HepG2 (cell line): ENCODE data around the gene NFE2L2. TPM values are rescaled to one million over a fixed set of nuclear protein-coding genes. Genes with fewer than 3 reads are reported as not detected.
A peak's percentile ranks its signal among the peaks of the same experiment; 100 is the strongest.

Source experiments
- ATF7-NPFF ChIP-seq: sonication (generic); formaldehyde crosslinking; IDR thresholded peaks from 2 replicates; pipeline ENCODE4 v1.8.1; 2023; ENCODE audit warnings: mild to moderate bottlenecking, low read depth, missing genetic modification reagents, moderate library complexity
- FOXA3 ChIP-seq: IDR thresholded peaks from 2 replicates; pipeline ENCODE4 v1.6.1; 2016; ENCODE audit warnings: missing genetic modification reagents, missing compliant biosample characterization
- HDAC6 ChIP-seq: fragments of 200-600 bp; sonication (generic); IDR thresholded peaks from 2 replicates; pipeline ENCODE4 v1.7.0; 2017; ENCODE audit warnings: mild to moderate bottlenecking, antibody characterized with exemption, low read length, low read depth
- PCBP2 ChIP-seq: fragments of 200-400 bp; formaldehyde crosslinking; optimal IDR thresholded peaks from 2 replicates; pipeline ENCODE3; 2018; ENCODE audit warnings: low read length, low read depth; ENCODE audit not compliant: poor library complexity, severe bottlenecking
- THYN1 ChIP-seq: sonication (generic); formaldehyde crosslinking; IDR thresholded peaks from 2 replicates; pipeline ENCODE4 v1.8.1; 2023; ENCODE audit warnings: low read depth, mild to moderate bottlenecking, moderate library complexity, missing genetic modification reagents, borderline replicate concordance
- XRCC5 ChIP-seq: fragments of 200-400 bp; formaldehyde crosslinking; optimal IDR thresholded peaks from 2 replicates; pipeline ENCODE3; 2017; ENCODE audit warnings: mild to moderate bottlenecking, low read length
- ZBTB34 ChIP-seq: sonication (generic); formaldehyde crosslinking; IDR thresholded peaks from 2 replicates; pipeline ENCODE4 v1.8.0; 2022; ENCODE audit warnings: mild to moderate bottlenecking, missing genetic modification reagents
- ZBTB44 ChIP-seq: sonication (generic); formaldehyde crosslinking; IDR thresholded peaks from 2 replicates; pipeline ENCODE4 v1.4.0; 2020; ENCODE audit warnings: missing genetic modification reagents
- ZFP82 ChIP-seq: sonication (generic); formaldehyde crosslinking; IDR thresholded peaks from 2 replicates; pipeline ENCODE4 v1.5.1; 2020; ENCODE audit warnings: mild to moderate bottlenecking, missing genetic modification reagents, borderline replicate concordance
- ZNF143 ChIP-seq: sonication (generic); formaldehyde crosslinking; IDR thresholded peaks from 2 replicates; pipeline ENCODE4 v1.4.0; 2020; ENCODE audit warnings: missing genetic modification reagents
- ZNF282 ChIP-seq: fragments of 450-650 bp; IDR thresholded peaks from 2 replicates; pipeline ENCODE4 v1.6.1; 2018; ENCODE audit not compliant: partially characterized antibody
- ZNF343 ChIP-seq: sonication (generic); formaldehyde crosslinking; IDR thresholded peaks from 2 replicates; pipeline ENCODE4 v1.4.0; 2020; ENCODE audit warnings: mild to moderate bottlenecking, missing genetic modification reagents
- ZNF432 ChIP-seq: sonication (generic); formaldehyde crosslinking; IDR thresholded peaks from 2 replicates; pipeline ENCODE4 v1.5.0; 2020; ENCODE audit warnings: missing genetic modification reagents, mild to moderate bottlenecking, borderline replicate concordance
- polyA plus RNA-seq, 8 experiments: library from polyadenylated mRNA; depleted of rRNA in 3 of 8; stranded (reverse) in 7 of 8; unstranded in 1 of 8; fragments of >200 nt; fragmentation: Illumina TruSeq in 4 of 8; extraction: Trizol in 4 of 8; gene quantifications; 2 replicates each; pipeline versions ENCODE4 v1.2.1 to v1.2.3, GENCODE V29; 2011 to 2016; ENCODE audit warnings: low read depth in 4 of 8, missing spikeins in 1 of 8, mixed read lengths in 1 of 8; ENCODE audit not compliant: insufficient read depth in 1 of 8
- total RNA-seq, 5 experiments: library from RNA; depleted of rRNA; stranded (reverse); fragments of >200 nt; fragmentation: Illumina TruSeq; extraction: Trizol; gene quantifications; 2 replicates each; pipeline ENCODE4 v1.2.3, GENCODE V29; 2016; ENCODE audit warnings: low read depth in 1 of 5
- TF ChIP-seq, protein P1 (sequence below): sonication (generic); formaldehyde crosslinking; IDR thresholded peaks from 2 replicates; pipeline ENCODE4 v1.5.1; 2020; ENCODE audit warnings: mild to moderate bottlenecking, missing genetic modification reagents, moderate library complexity
- TF ChIP-seq, protein P2 (sequence below): sonication (generic); formaldehyde crosslinking; IDR thresholded peaks from 2 replicates; pipeline ENCODE4 v1.8.1; 2023; ENCODE audit warnings: mild to moderate bottlenecking, inconsistent platforms, moderate library complexity, missing genetic modification reagents, borderline replicate concordance
- TF ChIP-seq, protein P3 (sequence below): sonication (generic); formaldehyde crosslinking; IDR thresholded peaks from 2 replicates; pipeline ENCODE4 v1.4.0; 2020; ENCODE audit warnings: low read depth, missing genetic modification reagents

NFE2L2 gene
- total and polyA plus RNA-seq, 2 of the 13 experiments (the other 11 are each of a cell fraction or from before 2014, with no cell fraction given): 84.6 to 215 TPM

GRCh38 chr2:177212106-177212890 lies 52.2 kb downstream of the NFE2L2 start, which contains the start of gene HNRNPA3 (continued):
- TF ChIP-seq ZNF282 (no peak), ATF7-NPFF (peak; percentile 52; the same call in 1 of the 2 replicates), PCBP2 (no peak), ZBTB34 (CRISPR knock-in tag) (0 out of 2 replicates have a peak, but pooled peaks have one; percentile 12), ZNF343 (CRISPR knock-in tag) (no peak), ZBTB44 (CRISPR knock-in tag) (peak; percentile 63; the same call in 1 of the 2 replicates), ZNF432 (CRISPR knock-in tag) (no peak), ZNF143 (no peak), ZFP82 (CRISPR knock-in tag) (0 out of 2 replicates have a peak, but pooled peaks have one; percentile 6), HDAC6 (no peak; the same call in 1 of the 2 replicates), FOXA3 (CRISPR knock-in tag) (no peak; the same call in 1 of the 2 replicates), XRCC5 (no peak), THYN1 (CRISPR knock-in tag) (no peak)
- TF ChIP-seq, protein P1, sequence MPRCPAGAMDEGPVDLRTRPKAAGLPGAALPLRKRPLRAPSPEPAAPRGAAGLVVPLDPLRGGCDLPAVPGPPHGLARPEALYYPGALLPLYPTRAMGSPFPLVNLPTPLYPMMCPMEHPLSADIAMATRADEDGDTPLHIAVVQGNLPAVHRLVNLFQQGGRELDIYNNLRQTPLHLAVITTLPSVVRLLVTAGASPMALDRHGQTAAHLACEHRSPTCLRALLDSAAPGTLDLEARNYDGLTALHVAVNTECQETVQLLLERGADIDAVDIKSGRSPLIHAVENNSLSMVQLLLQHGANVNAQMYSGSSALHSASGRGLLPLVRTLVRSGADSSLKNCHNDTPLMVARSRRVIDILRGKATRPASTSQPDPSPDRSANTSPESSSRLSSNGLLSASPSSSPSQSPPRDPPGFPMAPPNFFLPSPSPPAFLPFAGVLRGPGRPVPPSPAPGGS (CRISPR knock-in tag): peak; percentile 77; the same call in 1 of the 2 replicates
- TF ChIP-seq, protein P2, sequence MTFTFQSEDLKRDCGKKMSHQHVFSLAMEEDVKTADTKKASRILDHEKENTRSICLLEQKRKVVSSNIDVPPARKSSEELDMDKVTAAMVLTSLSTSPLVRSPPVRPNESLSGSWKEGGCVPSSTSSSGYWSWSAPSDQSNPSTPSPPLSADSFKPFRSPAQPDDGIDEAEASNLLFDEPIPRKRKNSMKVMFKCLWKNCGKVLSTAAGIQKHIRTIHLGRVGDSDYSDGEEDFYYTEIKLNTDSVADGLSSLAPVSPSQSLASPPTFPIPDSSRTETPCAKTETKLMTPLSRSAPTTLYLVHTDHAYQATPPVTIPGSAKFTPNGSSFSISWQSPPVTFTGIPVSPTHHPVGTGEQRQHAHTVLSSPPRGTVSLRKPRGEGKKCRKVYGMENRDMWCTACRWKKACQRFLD: no peak; the same call in 1 of the 2 replicates
- TF ChIP-seq, protein P3, sequence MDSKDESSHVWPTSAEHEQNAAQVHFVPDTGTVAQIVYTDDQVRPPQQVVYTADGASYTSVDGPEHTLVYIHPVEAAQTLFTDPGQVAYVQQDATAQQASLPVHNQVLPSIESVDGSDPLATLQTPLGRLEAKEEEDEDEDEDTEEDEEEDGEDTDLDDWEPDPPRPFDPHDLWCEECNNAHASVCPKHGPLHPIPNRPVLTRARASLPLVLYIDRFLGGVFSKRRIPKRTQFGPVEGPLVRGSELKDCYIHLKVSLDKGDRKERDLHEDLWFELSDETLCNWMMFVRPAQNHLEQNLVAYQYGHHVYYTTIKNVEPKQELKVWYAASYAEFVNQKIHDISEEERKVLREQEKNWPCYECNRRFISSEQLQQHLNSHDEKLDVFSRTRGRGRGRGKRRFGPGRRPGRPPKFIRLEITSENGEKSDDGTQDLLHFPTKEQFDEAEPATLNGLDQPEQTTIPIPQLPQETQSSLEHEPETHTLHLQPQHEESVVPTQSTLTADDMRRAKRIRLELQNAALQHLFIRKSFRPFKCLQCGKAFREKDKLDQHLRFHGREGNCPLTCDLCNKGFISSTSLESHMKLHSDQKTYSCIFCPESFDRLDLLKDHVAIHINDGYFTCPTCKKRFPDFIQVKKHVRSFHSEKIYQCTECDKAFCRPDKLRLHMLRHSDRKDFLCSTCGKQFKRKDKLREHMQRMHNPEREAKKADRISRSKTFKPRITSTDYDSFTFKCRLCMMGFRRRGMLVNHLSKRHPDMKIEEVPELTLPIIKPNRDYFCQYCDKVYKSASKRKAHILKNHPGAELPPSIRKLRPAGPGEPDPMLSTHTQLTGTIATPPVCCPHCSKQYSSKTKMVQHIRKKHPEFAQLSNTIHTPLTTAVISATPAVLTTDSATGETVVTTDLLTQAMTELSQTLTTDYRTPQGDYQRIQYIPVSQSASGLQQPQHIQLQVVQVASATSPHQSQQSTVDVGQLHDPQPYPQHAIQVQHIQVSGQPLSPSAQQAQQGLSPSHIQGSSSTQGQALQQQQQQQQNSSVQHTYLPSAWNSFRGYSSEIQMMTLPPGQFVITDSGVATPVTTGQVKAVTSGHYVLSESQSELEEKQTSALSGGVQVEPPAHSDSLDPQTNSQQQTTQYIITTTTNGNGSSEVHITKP (CRISPR knock-in tag): 0 out of 2 replicates have a peak, but pooled peaks have one; percentile 58
